NB4 (cell line): ENCODE measurements around the gene PTPRS.

Experiments used
- DNase-seq: peaks from one replicate; pipeline ENCODE4 v3.0.0; 2010; ENCODE audit warnings: low read depth
- H3K4me3 ChIP-seq: one replicate; pipeline ENCODE4 v1.5.1; 2011; ENCODE audit warnings: mild to moderate bottlenecking, low read depth, low read length, moderate library complexity
- CTCF ChIP-seq: IDR thresholded peaks from one replicate; pipeline ENCODE4 v1.5.1; 2012; ENCODE audit warnings: low read depth, low read length
- MAX ChIP-seq: IDR thresholded peaks from 2 replicates; pipeline ENCODE4 v1.6.1; 2011; ENCODE audit warnings: low read depth, low read length
- MYC ChIP-seq: IDR thresholded peaks from 2 replicates; pipeline ENCODE4 v1.6.1; 2011; ENCODE audit warnings: low read depth, low read length
- POLR2A ChIP-seq: IDR thresholded peaks from 2 replicates; pipeline ENCODE4 v1.6.1; 2011; ENCODE audit warnings: mild to moderate bottlenecking; ENCODE audit not compliant: insufficient read length; ENCODE audit errors: extremely low read depth

The PTPRS gene

GRCh38 chr19:5356918-5357317, 16.3 kb upstream of the PTPRS start:
- no peak for DNase-seq
- H3K4me3 ChIP-seq: no peak overlapping the region
- TF ChIP-seq POLR2A (no peak), MAX (no peak), MYC (no peak), CTCF (no peak)

GRCh38 chr19:5356428-5356827, 15.8 kb upstream of the PTPRS start:
- no peak for DNase-seq
- TF ChIP-seq CTCF (no peak), POLR2A (no peak), MAX (no peak), MYC (no peak)
- H3K4me3 ChIP-seq: no peak overlapping the region

GRCh38 chr19:5355693-5356092, 15.1 kb upstream of the PTPRS start:
- no peak for DNase-seq
- TF ChIP-seq MAX: no peak
- TF ChIP-seq CTCF: no peak
- no peak for TF ChIP-seq MYC
- no peak for TF ChIP-seq POLR2A
- no peak overlapping the region for H3K4me3 ChIP-seq

- TF ChIP-seq MYC (no peak), MAX (no peak), CTCF (no peak), POLR2A (no peak)
- H3K4me3 ChIP-seq: no peak overlapping the region
- DNase-seq: no peak
Measured at GRCh38 chr19:5355076-5355475, 14.5 kb upstream of the PTPRS start.

- H3K4me3 ChIP-seq: no peak overlapping the region
- DNase-seq: peak; percentile 42
- peak; percentile 24 for TF ChIP-seq CTCF
- TF ChIP-seq MAX: no peak
- no peak for TF ChIP-seq POLR2A
- TF ChIP-seq MYC: no peak
Measured at GRCh38 chr19:5354403-5354802, 13.8 kb upstream of the PTPRS start.

GRCh38 chr19:5352229-5352763, 11.7 kb upstream of the PTPRS start:
- TF ChIP-seq CTCF: no peak
- no peak for TF ChIP-seq MYC
- TF ChIP-seq POLR2A: no peak
- no peak for TF ChIP-seq MAX
- DNase-seq: no peak
- H3K4me3 ChIP-seq: no peak overlapping the region
